LHCN-M2 (cell line): ENCODE measurements around the gene ELMO1. TPM values are rescaled to one million over a fixed set of nuclear protein-coding genes. Genes with fewer than 3 reads are reported as not detected.

Experiments used
- DNase-seq: peaks from one replicate; pipeline ENCODE4 v3.0.0-alpha.2; 2012; ENCODE audit warnings: low read depth
- total RNA-seq: library from RNA; depleted of rRNA; stranded (reverse); fragments of >200 nt; gene quantifications from 2 replicates; pipeline ENCODE4 v1.2.3, GENCODE V29; 2014

Gene ELMO1
- total RNA-seq, 1 experiment from 2014 or later: not detected

- no peak for DNase-seq
Observed at GRCh38 chr7:37100735-37101331, 347.8 kb downstream of the ELMO1 start.

- no peak for DNase-seq
Observed at GRCh38 chr7:37098762-37099161, 349.9 kb downstream of the ELMO1 start.

GRCh38 chr7:37097983-37098382 is 350.7 kb downstream of the ELMO1 start:
- DNase-seq: peak; percentile 64

GRCh38 chr7:37097276-37097675 is 351.4 kb downstream of the ELMO1 start:
- DNase-seq: no peak

- DNase-seq: no peak
Observed at GRCh38 chr7:37096341-37096740, 352.3 kb downstream of the ELMO1 start.

GRCh38 chr7:37095122-37095521 is 353.5 kb downstream of the ELMO1 start:
- DNase-seq: no peak

GRCh38 chr7:37093257-37093656 is 355.4 kb downstream of the ELMO1 start:
- no peak for DNase-seq

GRCh38 chr7:37092548-37092947 is 356.1 kb downstream of the ELMO1 start:
- no peak for DNase-seq

- no peak for DNase-seq
Observed at GRCh38 chr7:37089972-37090371, 358.7 kb downstream of the ELMO1 start.

- DNase-seq: no peak
Observed at GRCh38 chr7:37085600-37085999, 363.1 kb downstream of the ELMO1 start.

GRCh38 chr7:37084303-37084702 is 364.4 kb downstream of the ELMO1 start:
- no peak for DNase-seq

GRCh38 chr7:37083311-37084096 is 365.2 kb downstream of the ELMO1 start:
- DNase-seq: peak; percentile 93

GRCh38 chr7:37081436-37081835 is 367.2 kb downstream of the ELMO1 start:
- DNase-seq: no peak

GRCh38 chr7:37079420-37079819 is 369.2 kb downstream of the ELMO1 start:
- DNase-seq: no peak

- no peak for DNase-seq
Observed at GRCh38 chr7:37076668-37077067, 372.0 kb downstream of the ELMO1 start.

- no peak for DNase-seq
Observed at GRCh38 chr7:37074370-37074769, 374.3 kb downstream of the ELMO1 start.

- no peak for DNase-seq
Observed at GRCh38 chr7:37071124-37071523, 377.5 kb downstream of the ELMO1 start.

- no peak for DNase-seq
Observed at GRCh38 chr7:37070471-37070870, 378.2 kb downstream of the ELMO1 start.

- DNase-seq: no peak
Observed at GRCh38 chr7:37070031-37070430, 378.6 kb downstream of the ELMO1 start.

- peak; percentile 77 for DNase-seq
Observed at GRCh38 chr7:37069336-37069735, 379.3 kb downstream of the ELMO1 start.

GRCh38 chr7:37068902-37069301 is 379.8 kb downstream of the ELMO1 start:
- DNase-seq: peak; percentile 91

GRCh38 chr7:37068038-37068437 is 380.6 kb downstream of the ELMO1 start:
- peak; percentile 96 for DNase-seq

GRCh38 chr7:37065779-37066271 is 382.8 kb downstream of the ELMO1 start:
- peak; percentile 99 for DNase-seq
